HG03469 (cell line): ENCODE data around the gene CAPSL.
"Not testable (repeated sequence)": the region's sequence is repeated elsewhere in the genome, so short reads cannot be mapped to it uniquely, and the experiment has no call there.

Experiments
- ATAC-seq: cut with Tn5 transposase; IDR thresholded peaks from one replicate; pipeline ENCODE4 v1.9.1; 2021; ENCODE audit warnings: mild to moderate bottlenecking, moderate library complexity, moderate number of reproducible peaks; ENCODE audit not compliant: unreplicated experiment

The CAPSL gene

DNA sequence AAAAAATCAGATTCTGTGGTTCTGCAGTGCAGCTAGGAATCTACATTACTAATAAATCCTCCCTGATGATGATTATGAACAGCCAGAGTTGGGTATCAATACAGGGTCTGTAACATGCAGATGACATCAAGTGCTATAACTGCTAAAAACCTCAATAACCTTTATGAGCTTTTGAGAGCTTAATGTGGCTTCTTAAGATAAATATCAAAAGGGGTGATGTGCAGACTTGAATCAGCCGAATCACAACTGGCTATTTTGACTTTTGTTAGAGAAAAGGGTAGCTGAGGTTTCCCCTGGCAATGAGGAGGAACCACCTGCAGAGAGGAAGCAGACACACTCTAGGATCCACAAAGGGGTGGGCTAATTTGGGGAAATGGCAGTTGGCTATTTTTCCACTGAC is 30.2 kb downstream of the CAPSL start:
- ATAC-seq: no peak

DNA sequence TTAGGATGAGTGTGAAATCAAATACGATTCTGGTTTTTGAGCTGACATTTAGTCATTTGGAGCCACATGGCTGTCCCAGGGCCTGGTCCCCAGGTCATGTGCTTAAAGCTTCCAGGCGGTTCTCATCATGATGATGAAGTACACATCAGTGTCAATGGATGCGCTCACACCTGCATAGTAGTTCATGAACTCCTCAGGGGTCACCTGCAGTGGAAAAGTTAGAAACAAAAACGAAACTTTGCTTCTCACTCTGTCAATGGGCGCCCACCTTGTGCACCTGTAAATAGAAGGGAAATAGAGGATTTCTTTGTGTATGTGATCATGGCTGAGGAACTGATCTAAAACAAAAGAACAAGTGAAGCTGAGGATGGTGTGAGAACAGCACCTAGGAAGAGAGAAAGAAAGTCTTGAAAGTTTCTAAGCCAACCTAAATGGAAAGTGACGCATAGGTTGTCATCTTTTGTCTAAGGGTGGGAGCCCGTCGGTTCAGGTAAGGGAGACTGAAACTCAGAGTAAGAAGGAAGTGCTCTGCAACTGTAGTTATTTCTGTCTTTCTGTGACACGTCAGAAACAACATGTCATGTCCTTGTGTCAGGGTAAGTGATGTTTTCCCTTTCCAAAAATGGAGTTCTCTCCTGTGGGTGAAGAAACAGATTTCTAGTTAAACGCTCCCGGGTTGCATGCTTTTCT is 33.8 kb downstream of the CAPSL start:
- ATAC-seq: peak; percentile 61

DNA sequence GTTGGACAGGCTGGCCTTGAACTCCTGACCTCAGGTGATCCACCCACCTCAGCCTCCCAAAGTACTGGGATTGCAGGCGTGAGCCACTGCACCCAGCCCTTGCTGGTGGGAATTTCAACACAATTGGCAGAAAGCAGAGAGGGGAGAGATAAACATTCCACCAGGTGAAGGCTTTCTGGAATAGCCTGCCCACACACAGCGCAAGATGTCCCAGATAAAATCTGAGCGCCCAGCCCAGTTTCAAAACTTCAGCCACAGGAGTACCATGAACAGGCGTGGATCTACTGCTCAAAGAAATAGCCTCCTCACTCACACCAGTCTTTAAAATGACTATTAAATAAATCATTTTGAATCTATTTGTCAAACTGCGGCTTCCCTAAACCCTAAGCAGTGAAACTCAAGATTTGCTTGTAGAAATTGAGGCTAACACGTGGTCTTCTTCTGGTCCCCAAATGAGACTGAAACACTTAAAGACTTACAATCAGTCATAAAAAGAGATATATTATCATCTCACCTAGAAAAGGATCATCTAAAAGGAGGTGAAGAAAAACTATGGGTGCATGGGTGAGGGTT is 34.7 kb downstream of the CAPSL start:
- no peak for ATAC-seq

DNA sequence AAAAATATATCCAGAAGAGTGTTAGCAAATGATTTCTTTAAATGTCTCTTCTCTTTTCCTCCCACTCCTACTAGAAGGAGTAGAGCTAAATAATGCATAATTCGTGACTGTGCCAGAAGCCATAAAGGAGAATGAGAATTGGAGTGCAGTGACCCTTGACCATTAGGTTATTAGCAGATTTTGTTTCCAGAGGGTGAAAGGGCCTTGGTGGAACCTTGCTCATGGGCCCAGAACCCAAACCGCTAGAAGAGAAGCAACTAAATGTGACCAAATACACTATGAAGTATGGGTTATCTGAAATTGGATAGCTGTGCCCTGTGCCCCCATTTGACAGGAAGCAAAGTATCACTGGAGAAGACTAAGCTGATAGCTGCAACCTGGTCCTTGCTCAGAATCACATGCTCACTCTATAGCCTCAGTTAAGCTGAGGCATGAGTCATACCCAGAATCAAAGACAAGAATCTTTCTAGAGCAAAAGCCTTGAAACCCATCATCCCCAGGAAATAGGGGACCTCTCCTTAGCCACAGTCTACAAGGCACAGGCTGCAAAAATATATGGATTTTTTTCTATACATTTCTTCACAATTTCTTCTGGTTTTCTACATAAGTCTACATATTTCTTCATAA is 36.3 kb downstream of the CAPSL start:
- ATAC-seq: peak; percentile 67

DNA sequence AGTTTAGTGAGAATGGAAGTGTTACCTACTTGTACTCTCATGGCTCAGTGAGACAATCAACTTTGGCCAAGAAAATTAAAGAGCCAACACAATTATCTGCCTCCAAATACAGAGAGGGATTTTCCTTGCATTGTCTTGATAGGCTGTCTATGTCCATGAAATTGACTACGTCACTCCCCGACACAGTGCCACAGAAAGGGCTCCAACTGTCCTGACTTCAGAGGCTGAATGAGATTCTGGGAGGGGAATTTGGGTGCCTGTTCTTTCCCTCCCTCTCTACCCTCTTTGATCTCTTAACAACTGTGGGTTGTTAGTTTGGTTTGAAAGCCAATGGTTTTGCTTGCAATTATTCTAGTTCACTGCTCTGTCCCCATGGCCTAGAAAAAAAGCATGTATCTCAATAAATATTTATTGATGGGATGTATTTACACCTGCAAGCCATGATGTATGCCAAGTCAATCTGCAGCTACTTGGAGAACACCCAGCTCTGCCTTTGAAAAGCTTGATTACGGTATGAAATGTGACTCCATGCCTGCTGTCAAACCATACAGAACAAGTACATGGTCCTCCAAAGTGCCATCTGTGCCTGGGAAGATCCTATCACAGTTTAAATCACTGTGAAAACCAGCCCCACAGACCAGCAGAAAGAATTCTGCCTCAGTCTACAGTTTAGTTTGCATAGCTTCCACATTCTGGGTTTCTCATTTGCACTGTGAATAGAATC is 37.3 kb downstream of the CAPSL start:
- no peak for ATAC-seq

DNA sequence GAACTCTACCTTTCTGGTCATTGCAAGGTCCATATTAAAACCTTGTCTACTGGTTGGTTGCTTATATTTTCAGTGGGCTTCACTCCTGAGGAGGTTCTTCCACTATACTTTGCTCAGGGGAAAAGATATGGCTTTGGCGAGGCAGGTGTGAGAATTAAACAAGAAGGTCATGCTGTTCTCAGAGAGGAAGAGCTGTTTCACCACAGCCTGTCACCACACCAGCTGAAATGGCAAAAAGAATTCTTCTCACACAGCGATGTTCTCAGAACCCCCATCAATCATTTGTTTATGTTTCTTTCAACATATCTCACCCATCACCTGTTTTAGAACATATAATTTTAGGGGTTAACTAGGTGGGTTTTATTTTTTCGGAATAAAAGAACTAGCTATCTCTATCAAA is 38.6 kb downstream of the CAPSL start:
- no peak for ATAC-seq

DNA sequence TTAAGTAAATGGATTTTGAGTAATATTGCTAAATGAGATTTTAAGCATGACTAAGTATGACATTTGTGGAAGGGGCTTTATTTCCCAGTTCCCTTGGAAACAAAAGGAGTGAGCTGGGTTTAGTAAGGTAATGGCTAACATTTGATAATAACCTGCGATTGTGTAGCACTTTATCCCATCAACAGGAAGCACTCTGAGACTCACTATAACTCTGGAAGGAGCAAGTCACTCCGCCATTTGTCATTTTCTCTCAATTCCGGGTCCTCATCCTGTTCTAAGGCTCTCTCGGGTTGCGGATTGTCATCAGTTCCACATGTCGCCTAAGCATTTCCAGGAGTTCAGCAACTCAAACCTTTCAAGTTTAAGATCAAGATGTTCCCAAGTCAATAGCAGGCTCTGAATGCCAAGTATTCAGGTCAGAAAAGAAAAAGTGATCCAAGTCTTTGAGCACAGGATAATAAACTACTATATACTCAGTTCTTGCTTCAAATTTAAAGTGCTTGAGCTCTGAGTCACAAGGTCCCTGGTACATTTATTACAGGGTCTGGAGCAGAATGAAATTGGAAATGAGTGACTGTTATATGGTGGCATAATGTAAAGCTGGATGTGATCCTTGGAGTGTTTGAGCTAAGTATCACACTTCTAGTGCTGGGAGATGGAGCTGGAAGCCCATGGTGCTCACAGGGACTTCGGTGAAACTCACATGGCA is 39.3 kb downstream of the CAPSL start:
- ATAC-seq: no peak

DNA sequence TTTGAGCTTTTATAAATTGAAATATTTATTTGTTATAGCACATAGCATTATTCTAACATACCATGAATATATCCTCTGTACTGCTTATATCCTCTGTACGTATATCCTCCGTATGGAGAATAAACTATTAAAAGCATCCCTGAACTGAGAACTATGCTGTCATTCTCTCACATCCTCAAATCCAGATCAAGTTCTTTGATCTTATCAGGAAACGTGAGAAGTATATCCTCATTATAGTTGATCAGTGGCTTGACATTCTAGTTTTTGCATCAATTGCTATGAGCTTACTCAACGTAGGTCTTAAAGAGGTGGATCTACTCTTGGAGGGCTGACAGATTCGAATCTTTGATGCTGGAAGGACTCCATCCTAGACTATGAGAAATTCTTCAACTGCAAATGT is 44.3 kb downstream of the CAPSL start:
- no peak for ATAC-seq

DNA sequence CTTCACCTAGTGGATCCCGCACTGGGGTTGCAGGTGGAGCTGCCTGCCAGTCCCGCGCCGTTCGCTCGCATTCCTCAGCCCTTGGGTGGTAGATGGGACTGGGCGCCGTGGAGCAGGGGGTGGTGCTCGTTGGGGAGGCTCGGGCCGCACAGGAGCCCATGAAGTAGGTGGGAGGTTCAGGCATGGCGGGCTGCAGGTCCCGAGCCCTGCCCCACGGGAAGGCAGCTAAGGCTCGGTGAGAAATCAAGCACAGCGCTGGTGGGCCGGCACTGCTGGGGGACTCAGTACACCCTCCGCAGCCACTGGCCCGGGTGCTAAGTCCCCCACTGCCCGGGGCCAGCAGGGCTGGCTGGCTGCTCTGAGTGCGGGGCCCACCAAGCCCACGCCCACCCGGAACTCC is 45.6 kb downstream of the CAPSL start:
- not testable (repeated sequence) for ATAC-seq

DNA sequence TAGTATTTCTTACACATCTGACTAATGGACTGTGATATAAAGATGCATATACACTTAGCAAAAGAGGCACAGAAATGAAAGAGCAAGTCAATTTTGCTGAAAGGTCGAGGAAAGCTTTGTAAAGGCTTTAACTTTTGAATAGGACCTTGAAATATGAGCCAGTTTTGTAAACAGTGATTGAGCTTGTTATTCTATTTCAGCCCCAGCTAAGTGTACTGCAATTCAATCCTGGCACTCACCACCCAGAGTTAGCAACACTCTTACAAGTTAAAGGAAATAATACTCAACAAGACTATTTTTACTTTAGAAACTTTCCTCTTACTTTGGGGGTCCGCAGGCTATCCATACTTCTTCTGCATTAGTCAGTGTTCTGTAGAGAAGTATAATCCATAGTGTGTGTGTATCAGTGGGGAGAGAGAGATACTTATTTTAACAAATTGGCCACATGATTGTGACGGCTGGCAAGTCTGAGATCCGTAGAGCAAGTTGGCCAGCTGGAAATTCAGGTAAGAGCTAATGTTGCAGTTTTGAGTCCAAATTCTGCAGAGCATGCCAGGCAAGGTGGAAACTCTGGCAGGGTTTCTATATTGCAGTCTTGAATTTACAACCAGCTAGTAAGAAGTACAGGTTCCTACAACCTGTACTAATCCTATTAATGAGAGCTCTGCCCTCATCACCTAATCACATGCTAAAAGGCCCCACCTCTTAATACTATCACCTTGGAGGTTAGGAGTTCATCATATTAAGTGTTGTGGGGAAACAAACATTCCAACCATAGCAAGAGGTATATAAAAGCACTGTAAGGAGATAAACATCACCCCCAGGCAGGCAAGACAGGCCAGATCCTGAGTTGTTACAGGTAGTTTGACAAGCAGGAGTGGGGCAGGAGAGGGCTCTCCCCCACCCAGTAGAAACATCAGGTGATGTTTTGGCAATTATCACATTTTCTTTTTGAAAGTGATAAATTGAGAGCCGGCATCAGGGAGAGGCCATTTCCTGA is 48.1 kb downstream of the CAPSL start:
- no peak for ATAC-seq

DNA sequence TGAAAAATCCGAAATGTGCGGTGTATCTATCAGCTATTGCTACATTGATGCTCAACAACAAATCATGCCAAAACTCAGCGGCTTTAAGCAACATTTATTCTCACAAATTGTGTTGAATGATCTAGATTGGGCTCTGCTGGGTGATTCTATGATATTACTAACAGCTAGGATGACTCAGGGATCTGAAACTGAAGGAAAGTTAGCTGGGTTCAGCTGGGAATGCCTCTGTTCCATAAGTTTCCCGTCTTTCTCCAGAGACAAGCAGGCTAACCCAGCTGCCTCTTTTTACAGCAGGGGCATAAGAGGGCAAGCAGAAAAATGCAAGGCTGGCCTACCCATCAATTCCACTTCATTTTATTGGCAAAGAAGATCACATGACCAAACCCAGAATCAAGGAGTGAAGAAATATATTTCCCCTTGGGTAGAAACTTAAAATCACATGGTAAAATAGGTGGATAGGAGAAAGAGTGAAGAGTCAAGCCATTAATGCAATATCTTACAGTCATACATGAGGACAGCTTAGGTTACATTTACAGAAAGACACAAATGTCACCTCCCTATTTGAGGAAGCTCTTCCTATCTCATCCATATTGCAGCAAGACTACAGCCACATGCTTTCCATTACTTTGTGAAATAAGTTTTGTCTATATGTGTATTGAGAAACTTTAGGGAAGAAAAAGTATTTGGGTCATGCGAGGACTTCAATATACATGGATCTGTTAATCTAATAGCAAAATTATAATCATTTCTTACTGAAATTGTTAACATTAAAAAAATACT is 50.9 kb downstream of the CAPSL start:
- no peak for ATAC-seq

DNA sequence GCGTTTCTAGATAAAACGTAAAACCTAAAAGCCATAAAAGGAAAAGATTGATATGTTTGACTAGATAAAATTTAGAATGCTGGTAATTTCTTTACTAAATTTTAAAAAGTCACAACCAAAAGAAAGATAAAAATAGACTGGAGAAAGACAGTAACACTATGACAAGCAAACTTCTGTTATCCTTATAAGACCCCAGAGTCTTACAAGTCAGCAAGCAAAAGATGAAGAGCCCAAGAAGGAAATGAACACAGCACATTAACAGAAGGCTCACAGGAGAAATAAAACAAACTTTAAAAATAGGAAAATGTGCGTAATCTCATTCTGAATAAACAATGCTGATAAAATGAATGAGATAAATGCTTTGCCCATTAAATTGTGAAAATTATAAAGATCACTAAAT is 52.0 kb downstream of the CAPSL start:
- no peak for ATAC-seq

DNA sequence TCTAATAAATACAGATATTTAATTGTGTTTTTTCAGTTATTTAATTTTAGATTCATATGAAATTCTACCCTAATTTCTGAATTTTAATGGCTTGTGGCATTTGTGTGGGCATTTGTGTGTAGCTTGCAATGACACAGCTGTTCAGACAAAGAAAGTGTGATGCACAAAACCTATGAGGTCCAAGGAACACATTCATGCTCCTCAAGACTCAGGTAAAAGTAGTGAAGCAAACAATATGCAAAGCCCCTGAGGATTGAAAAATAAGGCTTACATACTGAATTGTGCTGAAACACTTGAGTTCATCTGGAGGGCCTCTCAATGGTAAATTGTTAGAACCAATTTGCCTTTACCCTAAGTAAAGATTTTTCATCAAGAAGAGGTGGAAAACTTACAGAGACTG is 53.6 kb downstream of the CAPSL start:
- no peak for ATAC-seq

DNA sequence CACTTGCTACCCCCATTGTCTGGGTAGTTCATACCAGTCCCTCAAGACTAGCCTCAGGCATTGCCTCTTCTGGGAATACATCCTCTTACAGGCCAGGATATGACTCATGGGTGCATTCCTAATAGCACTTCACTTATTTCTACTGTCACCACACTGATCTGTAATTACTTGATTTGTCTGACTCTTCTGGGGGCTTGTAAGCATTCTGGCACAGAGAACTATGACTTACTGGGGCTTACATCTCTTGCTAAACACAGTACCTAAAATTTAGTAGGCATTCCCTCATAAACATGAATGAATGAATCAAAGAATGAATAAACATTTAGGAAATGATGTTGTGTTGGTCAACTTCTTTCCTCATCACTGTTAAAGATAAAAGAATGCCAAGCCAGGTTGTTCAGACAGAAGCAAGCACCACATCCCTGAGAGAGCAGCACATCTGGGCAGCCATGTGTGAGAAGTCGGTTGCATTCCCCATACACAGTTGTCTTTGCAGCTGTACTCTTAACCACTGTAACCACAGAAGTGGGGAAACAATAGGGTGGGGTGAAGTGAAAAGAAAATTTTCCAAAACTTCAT is 54.1 kb downstream of the CAPSL start:
- ATAC-seq: peak; percentile 61

DNA sequence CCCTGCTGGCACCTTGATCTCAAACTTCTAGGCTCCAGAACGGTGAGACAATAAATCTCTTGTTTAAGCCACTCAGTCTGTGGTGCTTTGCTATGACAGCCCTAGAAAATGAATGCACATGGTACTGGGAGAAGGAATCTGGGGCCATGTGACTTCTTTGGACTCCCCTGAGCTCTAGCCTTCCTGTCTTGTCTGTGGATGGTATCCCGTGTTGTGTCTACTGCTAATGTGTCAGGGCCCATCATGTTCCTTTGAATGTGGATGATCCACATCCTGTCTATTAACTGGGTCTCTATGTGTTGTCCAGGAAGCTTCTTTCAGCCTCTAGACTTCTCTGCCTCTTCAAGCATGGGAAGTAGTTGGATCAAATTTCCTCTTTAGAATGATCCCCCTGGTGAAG is 56.7 kb downstream of the CAPSL start:
- no peak for ATAC-seq

DNA sequence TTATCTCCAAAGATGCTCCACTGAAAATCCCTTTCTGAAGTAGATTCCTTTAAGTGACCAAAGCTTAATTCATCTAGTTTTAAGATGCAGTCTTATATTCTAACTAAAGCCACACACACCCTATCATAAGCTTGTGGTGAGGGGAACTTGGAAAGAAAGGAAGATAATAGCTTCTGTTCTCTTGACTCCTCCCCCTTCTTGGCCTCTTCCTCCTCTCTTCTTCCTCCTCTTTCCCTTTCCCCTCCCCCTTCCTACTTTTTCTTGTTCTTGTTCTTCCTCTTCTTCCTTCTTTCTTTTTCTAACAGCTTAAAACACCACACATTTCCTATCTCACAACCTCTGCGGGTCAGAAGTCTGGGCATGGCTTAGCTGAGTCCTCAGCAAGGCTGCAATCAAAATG is 58.3 kb downstream of the CAPSL start:
- no peak for ATAC-seq

DNA sequence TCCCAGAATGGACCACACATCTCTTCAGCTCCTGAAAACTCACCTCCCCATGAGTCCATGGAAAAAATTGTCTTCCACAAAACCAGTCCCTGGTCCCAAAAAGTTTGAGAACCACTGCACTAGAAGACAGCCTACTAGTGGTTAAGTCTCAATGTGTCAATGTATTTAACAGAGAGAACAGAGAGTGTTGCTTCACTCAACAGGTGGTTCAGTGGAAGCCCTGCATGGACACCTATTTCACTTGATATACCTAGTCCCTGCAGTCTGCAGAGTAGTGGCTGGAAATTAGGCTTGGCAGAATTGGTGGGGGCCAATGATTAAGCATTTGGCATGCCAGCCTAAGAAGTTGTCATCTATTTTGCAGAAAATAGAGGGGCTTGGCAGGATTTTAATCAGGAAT is 58.8 kb downstream of the CAPSL start:
- no peak for ATAC-seq

DNA sequence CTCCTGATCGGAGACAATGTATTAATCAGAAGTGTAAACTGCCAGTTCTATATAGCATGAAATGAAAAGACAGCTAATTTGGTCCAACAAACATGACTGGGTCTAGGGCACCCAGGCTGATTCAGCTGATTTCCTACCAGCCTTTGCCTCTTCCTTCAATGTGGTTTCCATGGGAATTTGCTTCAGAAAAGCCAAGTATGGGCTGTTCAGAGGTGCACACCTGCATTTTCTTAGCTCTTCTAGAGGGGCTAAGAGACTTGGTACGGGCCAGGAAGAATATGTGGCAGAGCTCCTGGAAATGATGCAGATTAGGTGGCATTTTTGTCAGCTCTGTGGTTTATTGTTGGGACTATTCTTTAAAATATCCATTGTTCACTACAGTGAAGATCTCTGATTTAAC is 59.3 kb downstream of the CAPSL start:
- no peak for ATAC-seq

DNA sequence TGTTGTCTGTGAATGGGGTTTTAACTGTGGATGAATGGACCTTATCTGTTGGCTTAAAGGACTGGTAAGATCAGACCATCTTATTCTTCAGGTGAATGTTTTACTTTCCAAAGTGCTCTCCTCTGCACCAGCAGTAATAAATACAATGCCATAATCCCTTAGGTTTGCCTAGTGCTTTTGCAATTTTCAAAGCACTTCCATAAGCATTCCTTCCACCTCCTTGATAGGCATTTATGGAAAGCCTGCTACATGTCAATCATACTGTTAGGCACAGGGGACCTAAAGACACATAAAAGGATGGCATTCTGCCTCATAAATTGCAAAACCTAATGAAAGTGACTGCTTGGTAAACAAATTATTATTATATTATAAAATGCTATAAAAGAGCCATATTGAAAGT is 60.3 kb downstream of the CAPSL start:
- ATAC-seq: no peak
